GM23338 (cell line): ENCODE measurements around the gene SPON2. TPM values are rescaled to one million over a fixed set of nuclear protein-coding genes. Genes with fewer than 3 reads are reported as not detected.

Experiments
- ATAC-seq: fragments of 200-7000 bp; cut with Tn5 transposase; 3 replicates; pipeline ENCODE4 v1.9.1; 2020
- DNase-seq: peaks from one replicate; pipeline ENCODE4 v3.0.0-alpha.2; 2015; ENCODE audit warnings: low spot score
- H2AFZ ChIP-seq: fragments of 200-600 bp; sonication (generic); 2 replicates; pipeline ENCODE4 v1.8.0; 2016; ENCODE audit warnings: antibody characterized with exemption, mild to moderate bottlenecking, moderate library complexity
- H3F3A ChIP-seq: fragments of 200-600 bp; sonication (generic); replicated peaks from 2 replicates; pipeline ENCODE4 v1.8.0; 2017; ENCODE audit warnings: antibody characterized with exemption, mixed run types, low read depth
- H3K27ac ChIP-seq: fragments of 200-600 bp; sonication (generic); 2 replicates; pipeline ENCODE4 v1.6.1; 2016; ENCODE audit warnings: low read depth
- H3K27me3 ChIP-seq: fragments of 200-600 bp; sonication (generic); 2 replicates; pipeline ENCODE4 v1.8.0; 2016; ENCODE audit warnings: mild to moderate bottlenecking, mixed run types, moderate library complexity; ENCODE audit not compliant: insufficient read depth
- H3K36me3 ChIP-seq: fragments of 200-600 bp; sonication (generic); 2 replicates; pipeline ENCODE4 v1.8.0; 2016; ENCODE audit warnings: mild to moderate bottlenecking; ENCODE audit not compliant: insufficient read depth
- H3K4me1 ChIP-seq: fragments of 200-600 bp; sonication (generic); 2 replicates; pipeline ENCODE4 v1.8.0; 2016; ENCODE audit warnings: mild to moderate bottlenecking, moderate library complexity; ENCODE audit not compliant: insufficient read depth
- H3K4me2 ChIP-seq: fragments of 200-600 bp; sonication (generic); 2 replicates; pipeline ENCODE4 v1.7.1; 2017; ENCODE audit warnings: mixed run types
- H3K4me3 ChIP-seq: fragments of 200-600 bp; sonication (generic); 2 replicates; pipeline ENCODE4 v1.6.1; 2016; ENCODE audit warnings: mixed run types
- H3K79me2 ChIP-seq: fragments of 200-600 bp; sonication (generic); replicated peaks from 2 replicates; pipeline ENCODE4 v1.8.0; 2017; ENCODE audit warnings: mild to moderate bottlenecking; ENCODE audit not compliant: insufficient read depth
- H3K9me2 ChIP-seq: fragments of 200-600 bp; sonication (generic); 2 replicates; pipeline ENCODE4 v1.8.0; 2017; ENCODE audit not compliant: insufficient read depth
- H4K20me1 ChIP-seq: fragments of 200-600 bp; sonication (generic); replicated peaks from 2 replicates; pipeline ENCODE4 v1.8.0; 2017; ENCODE audit warnings: mild to moderate bottlenecking; ENCODE audit not compliant: insufficient read depth
- H3K27ac Mint-ChIP-seq: 2 replicates; pipeline ENCODE4 v1.8.0; 2020; ENCODE audit warnings: inconsistent platforms, mild to moderate bottlenecking, moderate library complexity, mixed read lengths
- H3K27me3 Mint-ChIP-seq: 3 replicates; pipeline ENCODE4 v1.8.0; 2022; ENCODE audit warnings: low read depth, mild to moderate bottlenecking, moderate library complexity, mixed read lengths, inconsistent platforms; ENCODE audit not compliant: insufficient read depth, poor library complexity
- H3K36me3 Mint-ChIP-seq: 3 replicates; pipeline ENCODE4 v1.8.0; 2021; ENCODE audit warnings: low read depth, mild to moderate bottlenecking, inconsistent platforms, moderate library complexity, mixed read lengths
- H3K4me1 Mint-ChIP-seq: 3 replicates; pipeline ENCODE4 v1.8.0; 2020; ENCODE audit warnings: mild to moderate bottlenecking, inconsistent platforms, mixed read lengths
- H3K4me3 Mint-ChIP-seq: 3 replicates; pipeline ENCODE4 v1.8.0; 2021; ENCODE audit warnings: moderate library complexity, mild to moderate bottlenecking, inconsistent platforms, mixed read lengths
- H3K9me3 Mint-ChIP-seq: 3 replicates; pipeline ENCODE4 v1.8.0; 2020; ENCODE audit warnings: moderate library complexity, mild to moderate bottlenecking, inconsistent platforms, mixed read lengths
- CREB1 ChIP-seq: fragments of 250-450 bp; sonication (Bioruptor Pico); IDR thresholded peaks from 2 replicates; pipeline ENCODE4 v1.5.0; 2020; ENCODE audit warnings: low read depth, mild to moderate bottlenecking, moderate library complexity
- EZH2 ChIP-seq: fragments of 200-600 bp; sonication (generic); IDR thresholded peaks from one replicate; pipeline ENCODE4 v1.8.0; 2017; ENCODE audit warnings: antibody characterized with exemption, mild to moderate bottlenecking, low read depth; ENCODE audit not compliant: unreplicated experiment
- EZH2phosphoT487 ChIP-seq: fragments of 200-600 bp; sonication (generic); IDR thresholded peaks from one replicate; pipeline ENCODE4 v1.8.1; 2018; ENCODE audit warnings: antibody characterized with exemption; ENCODE audit not compliant: unreplicated experiment
- JUNB ChIP-seq: IDR thresholded peaks from one replicate; pipeline ENCODE4 v1.6.1; 2016; ENCODE audit warnings: antibody characterized with exemption; ENCODE audit not compliant: unreplicated experiment
- NANOG ChIP-seq: IDR thresholded peaks from 2 replicates; pipeline ENCODE4 v1.6.1; 2016; ENCODE audit warnings: antibody characterized with exemption, borderline replicate concordance
- POLR2AphosphoS5 ChIP-seq: IDR thresholded peaks from 2 replicates; pipeline ENCODE4 v1.6.1; 2016; ENCODE audit warnings: antibody characterized with exemption, low read depth
- STAT1 ChIP-seq: IDR thresholded peaks from one replicate; pipeline ENCODE4 v1.6.1; 2016; ENCODE audit warnings: antibody characterized with exemption; ENCODE audit not compliant: unreplicated experiment
- ZNF114 ChIP-seq: fragments of 250-450 bp; sonication (Bioruptor Pico); IDR thresholded peaks from 2 replicates; pipeline ENCODE4 v1.5.0; 2020; ENCODE audit warnings: mild to moderate bottlenecking, moderate library complexity
- ZNF331 ChIP-seq: fragments of 250-450 bp; sonication (Bioruptor Pico); IDR thresholded peaks from 2 replicates; pipeline ENCODE4 v1.5.0; 2020; ENCODE audit warnings: low read depth, mild to moderate bottlenecking, moderate library complexity
- polyA plus RNA-seq: library from polyadenylated mRNA; unstranded; fragments of >200 nt; fragmentation: Nextera tagmentation; extraction: Ambion mirVana; gene quantifications from 2 replicates; pipeline ENCODE4 v1.2.1, GENCODE V29; 2016
- total RNA-seq: library from RNA; depleted of rRNA; stranded (reverse); fragments of >200 nt; shearing (Covaris generic); gene quantifications from 2 replicates; pipeline ENCODE4 v1.2.3, GENCODE V29; 2014
- TF ChIP-seq, protein P1 (sequence below): fragments of 250-450 bp; sonication (Bioruptor Pico); IDR thresholded peaks from 2 replicates; pipeline ENCODE4 v1.5.0; 2020; ENCODE audit warnings: mild to moderate bottlenecking, moderate library complexity
- TF ChIP-seq, protein P2 (sequence below), 2 experiments: fragments of 200-600 bp in 1 of 2; sonication (generic) in 1 of 2; conservative IDR thresholded peaks; 2 replicates each; pipeline versions ENCODE4 v1.5.1 to v1.6.1; 2016 to 2017; ENCODE audit warnings: antibody characterized with exemption in 2 of 2, low read depth in 2 of 2, mild to moderate bottlenecking in 2 of 2, moderate library complexity in 1 of 2
- TF ChIP-seq, protein P3 (sequence below): IDR thresholded peaks from one replicate; pipeline ENCODE4 v1.6.1; 2018; ENCODE audit warnings: antibody characterized with exemption; ENCODE audit not compliant: unreplicated experiment
- TF ChIP-seq, protein P4 (sequence below): IDR thresholded peaks from 2 replicates; pipeline ENCODE4 v1.6.1; 2016; ENCODE audit warnings: antibody characterized with exemption

The SPON2 gene
- total and polyA plus RNA-seq, 2 experiments from 2014 or later: 2.1 to 2.4 TPM

DNA sequence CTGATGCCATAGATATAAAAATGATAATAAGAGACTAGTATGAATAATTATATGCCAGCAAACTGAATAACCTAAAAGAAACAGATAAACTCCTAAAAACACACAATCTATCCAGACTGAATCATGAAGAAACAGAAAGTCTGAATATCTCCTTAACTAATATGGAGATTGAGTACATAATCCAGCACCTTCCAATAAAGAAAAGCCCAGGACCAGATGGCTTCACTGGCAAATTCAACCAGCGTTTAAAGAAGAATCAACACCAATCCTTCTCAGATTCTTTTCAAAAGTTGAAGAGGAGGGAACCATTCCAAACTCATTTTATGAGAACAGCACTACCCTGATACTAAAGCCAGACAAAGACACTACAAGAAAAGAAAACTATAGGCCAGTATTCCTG, 32.5 kb downstream of the SPON2 start:
- H3K79me2 ChIP-seq: no peaks in the 10 kb centered on the region
- Mint-ChIP-seq H3K4me3 (no peak overlapping the region), H3K4me1 (no peaks in the 10 kb centered on the region; the same call in 2 of the 3 replicates), H3K9me3 (peaks cover 37% of the 10 kb centered on the region), H3K27ac (no peak overlapping the region), H3K27me3 (peaks cover 2% of the 10 kb centered on the region), H3K36me3 (peaks cover 15% of the 10 kb centered on the region; the same call in 2 of the 3 replicates)
- no peak overlapping the region for H3K27ac ChIP-seq
- no peak overlapping the region for H3K4me2 ChIP-seq
- H3K4me3 ChIP-seq: no peak overlapping the region
- ATAC-seq: no peak
- H3K36me3 ChIP-seq: no peaks in the 10 kb centered on the region
- H3K4me1 ChIP-seq: no peaks in the 10 kb centered on the region
- H3F3A ChIP-seq: no peaks in the 10 kb centered on the region
- no peaks in the 10 kb centered on the region for H4K20me1 ChIP-seq
- DNase-seq: no peak
- H3K27me3 ChIP-seq: no peaks in the 10 kb centered on the region
- H2AFZ ChIP-seq: no peak overlapping the region
- H3K9me2 ChIP-seq: no peaks in the 10 kb centered on the region
- TF ChIP-seq POLR2AphosphoS5 (no peak), ZNF331 (CRISPR knock-in tag) (no peak), ZNF114 (CRISPR knock-in tag) (no peak), STAT1 (no peak), EZH2 (no peak), JUNB (no peak), NANOG (no peak), EZH2phosphoT487 (no peak), CREB1 (CRISPR knock-in tag) (no peak)
- TF ChIP-seq, protein P1, sequence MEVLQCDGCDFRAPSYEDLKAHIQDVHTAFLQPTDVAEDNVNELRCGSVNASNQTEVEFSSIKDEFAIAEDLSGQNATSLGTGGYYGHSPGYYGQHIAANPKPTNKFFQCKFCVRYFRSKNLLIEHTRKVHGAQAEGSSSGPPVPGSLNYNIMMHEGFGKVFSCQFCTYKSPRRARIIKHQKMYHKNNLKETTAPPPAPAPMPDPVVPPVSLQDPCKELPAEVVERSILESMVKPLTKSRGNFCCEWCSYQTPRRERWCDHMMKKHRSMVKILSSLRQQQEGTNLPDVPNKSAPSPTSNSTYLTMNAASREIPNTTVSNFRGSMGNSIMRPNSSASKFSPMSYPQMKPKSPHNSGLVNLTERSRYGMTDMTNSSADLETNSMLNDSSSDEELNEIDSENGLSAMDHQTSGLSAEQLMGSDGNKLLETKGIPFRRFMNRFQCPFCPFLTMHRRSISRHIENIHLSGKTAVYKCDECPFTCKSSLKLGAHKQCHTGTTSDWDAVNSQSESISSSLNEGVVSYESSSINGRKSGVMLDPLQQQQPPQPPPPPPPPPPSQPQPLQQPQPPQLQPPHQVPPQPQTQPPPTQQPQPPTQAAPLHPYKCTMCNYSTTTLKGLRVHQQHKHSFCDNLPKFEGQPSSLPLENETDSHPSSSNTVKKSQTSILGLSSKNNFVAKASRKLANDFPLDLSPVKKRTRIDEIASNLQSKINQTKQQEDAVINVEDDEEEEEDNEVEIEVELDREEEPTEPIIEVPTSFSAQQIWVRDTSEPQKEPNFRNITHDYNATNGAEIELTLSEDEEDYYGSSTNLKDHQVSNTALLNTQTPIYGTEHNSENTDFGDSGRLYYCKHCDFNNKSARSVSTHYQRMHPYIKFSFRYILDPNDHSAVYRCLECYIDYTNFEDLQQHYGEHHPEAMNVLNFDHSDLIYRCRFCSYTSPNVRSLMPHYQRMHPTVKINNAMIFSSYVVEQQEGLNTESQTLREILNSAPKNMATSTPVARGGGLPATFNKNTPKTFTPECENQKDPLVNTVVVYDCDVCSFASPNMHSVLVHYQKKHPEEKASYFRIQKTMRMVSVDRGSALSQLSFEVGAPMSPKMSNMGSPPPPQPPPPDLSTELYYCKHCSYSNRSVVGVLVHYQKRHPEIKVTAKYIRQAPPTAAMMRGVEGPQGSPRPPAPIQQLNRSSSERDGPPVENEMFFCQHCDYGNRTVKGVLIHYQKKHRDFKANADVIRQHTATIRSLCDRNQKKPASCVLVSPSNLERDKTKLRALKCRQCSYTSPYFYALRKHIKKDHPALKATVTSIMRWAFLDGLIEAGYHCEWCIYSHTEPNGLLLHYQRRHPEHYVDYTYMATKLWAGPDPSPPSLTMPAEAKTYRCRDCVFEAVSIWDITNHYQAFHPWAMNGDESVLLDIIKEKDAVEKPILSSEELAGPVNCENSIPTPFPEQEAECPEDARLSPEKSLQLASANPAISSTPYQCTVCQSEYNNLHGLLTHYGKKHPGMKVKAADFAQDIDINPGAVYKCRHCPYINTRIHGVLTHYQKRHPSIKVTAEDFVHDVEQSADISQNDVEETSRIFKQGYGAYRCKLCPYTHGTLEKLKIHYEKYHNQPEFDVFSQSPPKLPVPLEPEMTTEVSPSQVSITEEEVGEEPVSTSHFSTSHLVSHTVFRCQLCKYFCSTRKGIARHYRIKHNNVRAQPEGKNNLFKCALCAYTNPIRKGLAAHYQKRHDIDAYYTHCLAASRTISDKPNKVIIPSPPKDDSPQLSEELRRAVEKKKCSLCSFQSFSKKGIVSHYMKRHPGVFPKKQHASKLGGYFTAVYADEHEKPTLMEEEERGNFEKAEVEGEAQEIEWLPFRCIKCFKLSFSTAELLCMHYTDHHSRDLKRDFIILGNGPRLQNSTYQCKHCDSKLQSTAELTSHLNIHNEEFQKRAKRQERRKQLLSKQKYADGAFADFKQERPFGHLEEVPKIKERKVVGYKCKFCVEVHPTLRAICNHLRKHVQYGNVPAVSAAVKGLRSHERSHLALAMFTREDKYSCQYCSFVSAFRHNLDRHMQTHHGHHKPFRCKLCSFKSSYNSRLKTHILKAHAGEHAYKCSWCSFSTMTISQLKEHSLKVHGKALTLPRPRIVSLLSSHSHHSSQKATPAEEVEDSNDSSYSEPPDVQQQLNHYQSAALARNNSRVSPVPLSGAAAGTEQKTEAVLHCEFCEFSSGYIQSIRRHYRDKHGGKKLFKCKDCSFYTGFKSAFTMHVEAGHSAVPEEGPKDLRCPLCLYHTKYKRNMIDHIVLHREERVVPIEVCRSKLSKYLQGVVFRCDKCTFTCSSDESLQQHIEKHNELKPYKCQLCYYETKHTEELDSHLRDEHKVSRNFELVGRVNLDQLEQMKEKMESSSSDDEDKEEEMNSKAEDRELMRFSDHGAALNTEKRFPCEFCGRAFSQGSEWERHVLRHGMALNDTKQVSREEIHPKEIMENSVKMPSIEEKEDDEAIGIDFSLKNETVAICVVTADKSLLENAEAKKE (CRISPR knock-in tag): no peak
- TF ChIP-seq, protein P2, sequence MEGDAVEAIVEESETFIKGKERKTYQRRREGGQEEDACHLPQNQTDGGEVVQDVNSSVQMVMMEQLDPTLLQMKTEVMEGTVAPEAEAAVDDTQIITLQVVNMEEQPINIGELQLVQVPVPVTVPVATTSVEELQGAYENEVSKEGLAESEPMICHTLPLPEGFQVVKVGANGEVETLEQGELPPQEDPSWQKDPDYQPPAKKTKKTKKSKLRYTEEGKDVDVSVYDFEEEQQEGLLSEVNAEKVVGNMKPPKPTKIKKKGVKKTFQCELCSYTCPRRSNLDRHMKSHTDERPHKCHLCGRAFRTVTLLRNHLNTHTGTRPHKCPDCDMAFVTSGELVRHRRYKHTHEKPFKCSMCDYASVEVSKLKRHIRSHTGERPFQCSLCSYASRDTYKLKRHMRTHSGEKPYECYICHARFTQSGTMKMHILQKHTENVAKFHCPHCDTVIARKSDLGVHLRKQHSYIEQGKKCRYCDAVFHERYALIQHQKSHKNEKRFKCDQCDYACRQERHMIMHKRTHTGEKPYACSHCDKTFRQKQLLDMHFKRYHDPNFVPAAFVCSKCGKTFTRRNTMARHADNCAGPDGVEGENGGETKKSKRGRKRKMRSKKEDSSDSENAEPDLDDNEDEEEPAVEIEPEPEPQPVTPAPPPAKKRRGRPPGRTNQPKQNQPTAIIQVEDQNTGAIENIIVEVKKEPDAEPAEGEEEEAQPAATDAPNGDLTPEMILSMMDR (conservative IDR thresholded peaks at IDR 0.05; ENCODE audit: low read depth in 2 of 2): no peak
- TF ChIP-seq, protein P3, sequence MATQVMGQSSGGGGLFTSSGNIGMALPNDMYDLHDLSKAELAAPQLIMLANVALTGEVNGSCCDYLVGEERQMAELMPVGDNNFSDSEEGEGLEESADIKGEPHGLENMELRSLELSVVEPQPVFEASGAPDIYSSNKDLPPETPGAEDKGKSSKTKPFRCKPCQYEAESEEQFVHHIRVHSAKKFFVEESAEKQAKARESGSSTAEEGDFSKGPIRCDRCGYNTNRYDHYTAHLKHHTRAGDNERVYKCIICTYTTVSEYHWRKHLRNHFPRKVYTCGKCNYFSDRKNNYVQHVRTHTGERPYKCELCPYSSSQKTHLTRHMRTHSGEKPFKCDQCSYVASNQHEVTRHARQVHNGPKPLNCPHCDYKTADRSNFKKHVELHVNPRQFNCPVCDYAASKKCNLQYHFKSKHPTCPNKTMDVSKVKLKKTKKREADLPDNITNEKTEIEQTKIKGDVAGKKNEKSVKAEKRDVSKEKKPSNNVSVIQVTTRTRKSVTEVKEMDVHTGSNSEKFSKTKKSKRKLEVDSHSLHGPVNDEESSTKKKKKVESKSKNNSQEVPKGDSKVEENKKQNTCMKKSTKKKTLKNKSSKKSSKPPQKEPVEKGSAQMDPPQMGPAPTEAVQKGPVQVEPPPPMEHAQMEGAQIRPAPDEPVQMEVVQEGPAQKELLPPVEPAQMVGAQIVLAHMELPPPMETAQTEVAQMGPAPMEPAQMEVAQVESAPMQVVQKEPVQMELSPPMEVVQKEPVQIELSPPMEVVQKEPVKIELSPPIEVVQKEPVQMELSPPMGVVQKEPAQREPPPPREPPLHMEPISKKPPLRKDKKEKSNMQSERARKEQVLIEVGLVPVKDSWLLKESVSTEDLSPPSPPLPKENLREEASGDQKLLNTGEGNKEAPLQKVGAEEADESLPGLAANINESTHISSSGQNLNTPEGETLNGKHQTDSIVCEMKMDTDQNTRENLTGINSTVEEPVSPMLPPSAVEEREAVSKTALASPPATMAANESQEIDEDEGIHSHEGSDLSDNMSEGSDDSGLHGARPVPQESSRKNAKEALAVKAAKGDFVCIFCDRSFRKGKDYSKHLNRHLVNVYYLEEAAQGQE: no peak
- TF ChIP-seq, protein P4, sequence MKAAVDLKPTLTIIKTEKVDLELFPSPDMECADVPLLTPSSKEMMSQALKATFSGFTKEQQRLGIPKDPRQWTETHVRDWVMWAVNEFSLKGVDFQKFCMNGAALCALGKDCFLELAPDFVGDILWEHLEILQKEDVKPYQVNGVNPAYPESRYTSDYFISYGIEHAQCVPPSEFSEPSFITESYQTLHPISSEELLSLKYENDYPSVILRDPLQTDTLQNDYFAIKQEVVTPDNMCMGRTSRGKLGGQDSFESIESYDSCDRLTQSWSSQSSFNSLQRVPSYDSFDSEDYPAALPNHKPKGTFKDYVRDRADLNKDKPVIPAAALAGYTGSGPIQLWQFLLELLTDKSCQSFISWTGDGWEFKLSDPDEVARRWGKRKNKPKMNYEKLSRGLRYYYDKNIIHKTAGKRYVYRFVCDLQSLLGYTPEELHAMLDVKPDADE: no peak
